Liver (tissue), 9 donors: ENCODE data around the gene FAM241A. TPM values are rescaled to one million over a fixed set of nuclear protein-coding genes. Genes with fewer than 3 reads are reported as not detected.
"Not testable (repeated sequence)": the region's sequence is repeated elsewhere in the genome, so short reads cannot be mapped to it uniquely, and the experiment has no call there.

Experiments
- DNase-seq: peaks from one replicate; pipeline ENCODE4 v3.0.0-alpha.2; 2017; ENCODE audit warnings: low spot score
- H3K27ac ChIP-seq, 2 donors: one replicate each; pipeline ENCODE4 v1.7.0; 2013; ENCODE audit warnings: inconsistent platforms in 2 of 2, low read length in 2 of 2, control low read depth in 1 of 2, low read depth in 1 of 2, mild to moderate bottlenecking in 1 of 2
- H3K27me3 ChIP-seq, 4 donors: one replicate each; pipeline versions ENCODE4 v1.6.1 to v1.7.0; 2013; ENCODE audit warnings: low read length in 3 of 4, inconsistent platforms in 1 of 4, mild to moderate bottlenecking in 1 of 4, moderate library complexity in 1 of 4; ENCODE audit not compliant: control insufficient read depth in 4 of 4, insufficient read depth in 4 of 4
- H3K36me3 ChIP-seq, 4 donors: one replicate each; pipeline versions ENCODE4 v1.6.1 to v1.7.0; 2013; ENCODE audit warnings: low read length in 3 of 4, mild to moderate bottlenecking in 3 of 4, low read depth in 1 of 4, moderate library complexity in 1 of 4; ENCODE audit not compliant: control insufficient read depth in 4 of 4, insufficient read depth in 3 of 4
- H3K4me1 ChIP-seq, 4 donors: one replicate each; pipeline versions ENCODE4 v1.6.1 to v1.7.0; 2013; ENCODE audit warnings: low read length in 3 of 4, mild to moderate bottlenecking in 3 of 4, moderate library complexity in 1 of 4; ENCODE audit not compliant: control insufficient read depth in 4 of 4, insufficient read depth in 4 of 4
- H3K4me3 ChIP-seq, 3 donors: one replicate each; pipeline versions ENCODE4 v1.6.1 to v1.7.0; 2013; ENCODE audit warnings: low read length in 3 of 3, control low read depth in 1 of 3, low read depth in 1 of 3, mild to moderate bottlenecking in 1 of 3
- H3K9ac ChIP-seq, 2 donors: one replicate each; pipeline ENCODE4 v1.7.0; 2013; ENCODE audit warnings: low read length in 2 of 2, mild to moderate bottlenecking in 2 of 2, moderate library complexity in 2 of 2, control low read depth in 1 of 2, low read depth in 1 of 2
- H3K9me3 ChIP-seq, 4 donors: one replicate each; pipeline versions ENCODE4 v1.6.1 to v1.7.0; 2013; ENCODE audit warnings: low read length in 3 of 4; ENCODE audit not compliant: control insufficient read depth in 4 of 4
- EGR1 ChIP-seq, 2 donors: IDR thresholded peaks; 2 replicates each; pipeline ENCODE4 v1.6.1; 2016 to 2018; ENCODE audit warnings: antibody characterized with exemption in 2 of 2, low read depth in 2 of 2
- FOXA1 ChIP-seq: IDR thresholded peaks from 2 replicates; pipeline ENCODE4 v1.6.1; 2016; ENCODE audit warnings: antibody characterized with exemption
- FOXA2 ChIP-seq: IDR thresholded peaks from 2 replicates; pipeline ENCODE4 v1.6.1; 2016; ENCODE audit warnings: antibody characterized with exemption
- HNF4A ChIP-seq, 2 donors: conservative IDR thresholded peaks; 2 replicates each; pipeline ENCODE4 v1.6.1; 2016; ENCODE audit warnings: antibody characterized with exemption in 2 of 2, mild to moderate bottlenecking in 2 of 2
- HNF4G ChIP-seq: IDR thresholded peaks from 2 replicates; pipeline ENCODE4 v1.6.1; 2016; ENCODE audit warnings: antibody characterized with exemption
- JUND ChIP-seq, 2 donors: IDR thresholded peaks; 2 replicates each; pipeline ENCODE4 v1.6.1; 2016; ENCODE audit warnings: antibody characterized with exemption in 2 of 2
- MAX ChIP-seq: IDR thresholded peaks from 2 replicates; pipeline ENCODE4 v1.6.1; 2016; ENCODE audit warnings: antibody characterized with exemption
- NR2F2 ChIP-seq: IDR thresholded peaks from 2 replicates; pipeline ENCODE4 v1.6.1; 2016; ENCODE audit warnings: antibody characterized with exemption
- RAD21 ChIP-seq, 2 donors: IDR thresholded peaks; 2 replicates each; pipeline ENCODE4 v1.6.1; 2016; ENCODE audit warnings: antibody characterized with exemption in 2 of 2, mild to moderate bottlenecking in 2 of 2
- RXRA ChIP-seq, 2 donors: IDR thresholded peaks; 2 replicates each; pipeline ENCODE4 v1.6.1; 2017 to 2018; ENCODE audit warnings: antibody characterized with exemption in 2 of 2, mild to moderate bottlenecking in 1 of 2
- TAF1 ChIP-seq: conservative IDR thresholded peaks from 2 replicates; pipeline ENCODE4 v1.6.1; 2016; ENCODE audit warnings: antibody characterized with exemption, mild to moderate bottlenecking
- ZBTB33 ChIP-seq: IDR thresholded peaks from 2 replicates; pipeline ENCODE4 v1.6.1; 2016; ENCODE audit warnings: antibody characterized with exemption
- WGBS: extraction: QIAGEN DNeasy Blood & Tissue Kit; methylation state at CpG from one replicate; pipeline ENCODE4 v1.1.7; 2013; 5-methylcytosine and 5-hydroxymethylcytosine counted together
- polyA plus RNA-seq, 2 donors: library from polyadenylated mRNA; stranded (reverse) in 1 of 2; unstranded in 1 of 2; fragments of 200-250 nt in 1 of 2; fragments of >200 nt in 1 of 2; fragmentation: Nextera tagmentation in 1 of 2; extraction: Ambion mirVana in 1 of 2; gene quantifications; one replicate each; pipeline versions ENCODE4 v1.2.1 to v1.2.3, GENCODE V29; 2013 to 2015
- total RNA-seq, 2 donors: library from RNA; depleted of rRNA; stranded (reverse); fragments of >200 nt; gene quantifications; one replicate each; pipeline ENCODE4 v1.2.3, GENCODE V29; 2014
- TF ChIP-seq, protein P1 (sequence below): fragments of 150-350 bp; IDR thresholded peaks from 2 replicates; pipeline ENCODE4 v1.5.1; 2017; ENCODE audit warnings: improper control_type of control experiment, low read depth, low read length; ENCODE audit not compliant: missing input control
- TF ChIP-seq, protein P2 (sequence below): IDR thresholded peaks from 2 replicates; pipeline ENCODE4 v1.6.1; 2016; ENCODE audit warnings: antibody characterized with exemption
- donor health status: healthy.
- donor health status: healthy.
- donor health status: healthy.
- donor health status: healthy.
- donor health status: healthy.

FAM241A gene
- total and polyA plus RNA-seq, 4 donors, result 1.1 to 2.3 (median 1.7) TPM

- Histone ChIP-seq H3K4me1 (peaks cover 0 to 9% (median 3%) of the 10 kb centered on the region in 4 donors), H3K27me3 (no peaks in the 10 kb centered on the region), H3K9me3 (no peaks in the 10 kb centered on the region), H3K4me3 (no peak overlapping the region), H3K36me3 (no peaks in the 10 kb centered on the region), H3K9ac (no peak overlapping the region), H3K27ac (no peak overlapping the region)
- no peak for DNase-seq
- TF ChIP-seq TAF1, result no peak
- peak; percentile 23 for TF ChIP-seq MAX
- TF ChIP-seq JUND (IDR thresholded peaks at IDR 0.05), result no peak
- TF ChIP-seq NR2F2, result no peak
- peak in 1 of 2 donors; percentile 23 for TF ChIP-seq RAD21 (IDR thresholded peaks at IDR 0.05)
- peak in 1 of 2 donors; percentile 34 for TF ChIP-seq RXRA (IDR thresholded peaks at IDR 0.05)
- 20% methylated on average over 1 of the region's 1 CpG for WGBS
Observed at GRCh38 chr4:112156112-112156511, 10.9 kb downstream of the FAM241A start.

DNA sequence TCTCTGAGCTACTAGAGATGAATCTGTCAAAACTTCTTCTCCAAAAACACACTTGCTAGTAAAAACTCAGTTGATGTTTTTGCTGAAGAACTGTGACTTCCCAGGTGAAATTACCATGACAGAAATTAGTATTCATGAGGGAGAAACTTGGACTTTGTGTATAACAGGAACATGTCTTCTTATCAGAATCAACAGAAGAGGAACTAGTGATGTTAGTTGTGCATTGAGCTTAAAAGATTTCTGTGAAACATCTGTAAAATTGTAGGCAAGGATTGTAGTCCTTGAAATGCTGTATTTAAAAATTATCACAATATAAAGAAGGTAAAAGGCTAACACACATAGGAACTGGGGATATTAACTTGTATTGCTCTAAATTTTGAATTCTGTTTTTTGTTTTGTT lies 11.3 kb downstream of the FAM241A start:
- H3K36me3 ChIP-seq, result no peaks in the 10 kb centered on the region
- no peaks in the 10 kb centered on the region for H3K9me3 ChIP-seq
- H3K4me1 ChIP-seq, result peaks cover 0 to 9% (median 3%) of the 10 kb centered on the region in 4 donors
- H3K9ac ChIP-seq, result no peak overlapping the region
- no peak overlapping the region for H3K4me3 ChIP-seq
- H3K27ac ChIP-seq, result no peak overlapping the region
- H3K27me3 ChIP-seq, result no peaks in the 10 kb centered on the region
- no peak for DNase-seq
- TF ChIP-seq JUND (IDR thresholded peaks at IDR 0.05), result no peak
- no peak for TF ChIP-seq HNF4G
- no peak for TF ChIP-seq FOXA2
- no peak for TF ChIP-seq EGR1 (IDR thresholded peaks at IDR 0.05; ENCODE audit: low read depth in 2 of 2)
- TF ChIP-seq, protein P1, sequence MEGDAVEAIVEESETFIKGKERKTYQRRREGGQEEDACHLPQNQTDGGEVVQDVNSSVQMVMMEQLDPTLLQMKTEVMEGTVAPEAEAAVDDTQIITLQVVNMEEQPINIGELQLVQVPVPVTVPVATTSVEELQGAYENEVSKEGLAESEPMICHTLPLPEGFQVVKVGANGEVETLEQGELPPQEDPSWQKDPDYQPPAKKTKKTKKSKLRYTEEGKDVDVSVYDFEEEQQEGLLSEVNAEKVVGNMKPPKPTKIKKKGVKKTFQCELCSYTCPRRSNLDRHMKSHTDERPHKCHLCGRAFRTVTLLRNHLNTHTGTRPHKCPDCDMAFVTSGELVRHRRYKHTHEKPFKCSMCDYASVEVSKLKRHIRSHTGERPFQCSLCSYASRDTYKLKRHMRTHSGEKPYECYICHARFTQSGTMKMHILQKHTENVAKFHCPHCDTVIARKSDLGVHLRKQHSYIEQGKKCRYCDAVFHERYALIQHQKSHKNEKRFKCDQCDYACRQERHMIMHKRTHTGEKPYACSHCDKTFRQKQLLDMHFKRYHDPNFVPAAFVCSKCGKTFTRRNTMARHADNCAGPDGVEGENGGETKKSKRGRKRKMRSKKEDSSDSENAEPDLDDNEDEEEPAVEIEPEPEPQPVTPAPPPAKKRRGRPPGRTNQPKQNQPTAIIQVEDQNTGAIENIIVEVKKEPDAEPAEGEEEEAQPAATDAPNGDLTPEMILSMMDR, result no peak
- TF ChIP-seq TAF1, result no peak
- TF ChIP-seq, protein P2, sequence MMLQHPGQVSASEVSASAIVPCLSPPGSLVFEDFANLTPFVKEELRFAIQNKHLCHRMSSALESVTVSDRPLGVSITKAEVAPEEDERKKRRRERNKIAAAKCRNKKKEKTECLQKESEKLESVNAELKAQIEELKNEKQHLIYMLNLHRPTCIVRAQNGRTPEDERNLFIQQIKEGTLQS, result no peak
- no peak for TF ChIP-seq FOXA1
- TF ChIP-seq HNF4A (conservative IDR thresholded peaks at IDR 0.05), result no peak
- TF ChIP-seq ZBTB33, result no peak

- not testable (repeated sequence) for H3K36me3 ChIP-seq, H3K9ac ChIP-seq, H3K9me3 ChIP-seq, H3K4me1 ChIP-seq, H3K4me3 ChIP-seq, DNase-seq, H3K27me3 ChIP-seq, H3K27ac ChIP-seq
- 98% methylated on average over 3 of the region's 3 CpGs for WGBS
Observed at GRCh38 chr4:112163706-112164105, 18.5 kb downstream of the FAM241A start.
